HG02870 (cell line): Measurements from ENCODE around the gene TGFBR3.
"Not testable (repeated sequence)": the region's sequence is repeated elsewhere in the genome, so short reads cannot be mapped to it uniquely, and the experiment has no call there.

Source experiments
- ATAC-seq: cut with Tn5 transposase; IDR thresholded peaks from one replicate; pipeline ENCODE4 v1.9.1; 2021; ENCODE audit warnings: mild to moderate bottlenecking, moderate library complexity; ENCODE audit not compliant: unreplicated experiment

TGFBR3 gene

GRCh38 chr1:91851130-91852010 is 34.6 kb downstream of the TGFBR3 start:
- ATAC-seq: no peak

GRCh38 chr1:91850708-91851107 is 35.2 kb downstream of the TGFBR3 start:
- ATAC-seq: no peak

- no peak for ATAC-seq
Observed at GRCh38 chr1:91847851-91848250, 38.1 kb downstream of the TGFBR3 start.

- no peak for ATAC-seq
Observed at GRCh38 chr1:91846639-91847013, 39.3 kb downstream of the TGFBR3 start.

- no peak for ATAC-seq
Observed at GRCh38 chr1:91846007-91846638, 39.8 kb downstream of the TGFBR3 start.

- no peak for ATAC-seq
Observed at GRCh38 chr1:91844862-91845528, 41.0 kb downstream of the TGFBR3 start.

GRCh38 chr1:91843843-91844242 is 42.1 kb downstream of the TGFBR3 start:
- no peak for ATAC-seq

GRCh38 chr1:91842563-91842962 is 43.4 kb downstream of the TGFBR3 start:
- ATAC-seq: no peak

- no peak for ATAC-seq
Observed at GRCh38 chr1:91842056-91842455, 43.9 kb downstream of the TGFBR3 start.

GRCh38 chr1:91840276-91840675 is 45.7 kb downstream of the TGFBR3 start:
- ATAC-seq: not testable (repeated sequence)

- ATAC-seq: no peak
Observed at GRCh38 chr1:91836331-91837040, 49.5 kb downstream of the TGFBR3 start.

GRCh38 chr1:91835087-91835521 is 50.8 kb downstream of the TGFBR3 start:
- no peak for ATAC-seq

GRCh38 chr1:91834549-91834948 is 51.4 kb downstream of the TGFBR3 start:
- not testable (repeated sequence) for ATAC-seq

GRCh38 chr1:91833946-91834345 is 52.0 kb downstream of the TGFBR3 start:
- no peak for ATAC-seq

- ATAC-seq: no peak
Observed at GRCh38 chr1:91831132-91831930, 54.6 kb downstream of the TGFBR3 start.

GRCh38 chr1:91830242-91831131 is 55.5 kb downstream of the TGFBR3 start:
- no peak for ATAC-seq

- ATAC-seq: no peak
Observed at GRCh38 chr1:91829293-91830153, 56.4 kb downstream of the TGFBR3 start.

GRCh38 chr1:91828583-91829281 is 57.2 kb downstream of the TGFBR3 start:
- ATAC-seq: no peak
